Fibroblast of lung (primary cell): ENCODE data around the gene POLR3H. TPM values are rescaled to one million over a fixed set of nuclear protein-coding genes. Genes with fewer than 3 reads are reported as not detected.

Source experiments
- DNase-seq, 2 donors: peaks; one replicate each; pipeline versions ENCODE4 v3.0.0 to v3.0.0-alpha.2; 2010; ENCODE audit warnings: low read depth in 2 of 2
- H2AFZ ChIP-seq: 2 replicates; pipeline ENCODE4 v1.5.1; 2012; ENCODE audit warnings: low read length, control low read depth, inconsistent platforms
- H3K27ac ChIP-seq: 2 replicates; pipeline ENCODE4 v1.5.1; 2011; ENCODE audit warnings: low read length, control low read depth; ENCODE audit not compliant: insufficient read depth
- H3K27me3 ChIP-seq: 2 replicates; pipeline ENCODE4 v1.5.1; 2011; ENCODE audit warnings: mild to moderate bottlenecking, low read length; ENCODE audit not compliant: control insufficient read depth, insufficient read depth
- H3K36me3 ChIP-seq: 2 replicates; pipeline ENCODE4 v1.5.1; 2011; ENCODE audit warnings: low read length; ENCODE audit not compliant: control insufficient read depth, insufficient read depth
- H3K4me1 ChIP-seq: 2 replicates; pipeline ENCODE4 v1.5.1; 2011; ENCODE audit warnings: low read length; ENCODE audit not compliant: control insufficient read depth, insufficient read depth; ENCODE audit errors: extremely low read depth
- H3K4me2 ChIP-seq: 2 replicates; pipeline ENCODE4 v1.5.1; 2011; ENCODE audit warnings: low read length, control low read depth; ENCODE audit not compliant: insufficient read depth; ENCODE audit errors: extremely low read depth
- H3K4me3 ChIP-seq, 4 experiments: fragments of 200-600 bp in 1 of 4; sonication (generic) in 1 of 4; replicated peaks in 1 of 4; 2 replicates each; pipeline ENCODE4 v1.5.1; 2011 to 2016; ENCODE audit warnings: low read length in 4 of 4, low read depth in 3 of 4, mild to moderate bottlenecking in 3 of 4, control low read depth in 2 of 4, inconsistent platforms in 1 of 4, mixed read lengths in 1 of 4; ENCODE audit not compliant: insufficient read depth in 1 of 4; ENCODE audit errors: control extremely low read depth in 1 of 4
- H3K79me2 ChIP-seq: 2 replicates; pipeline ENCODE4 v1.5.1; 2012; ENCODE audit warnings: mild to moderate bottlenecking, low read length, inconsistent platforms; ENCODE audit not compliant: control insufficient read depth, insufficient read depth
- H3K9ac ChIP-seq: 2 replicates; pipeline ENCODE4 v1.5.1; 2011; ENCODE audit warnings: mild to moderate bottlenecking, low read length, control low read depth; ENCODE audit not compliant: insufficient read depth
- H3K9me3 ChIP-seq: 2 replicates; pipeline ENCODE4 v1.5.1; 2012; ENCODE audit warnings: low read depth, low read length; ENCODE audit not compliant: control insufficient read depth, insufficient read depth
- H4K20me1 ChIP-seq: 2 replicates; pipeline ENCODE4 v1.5.1; 2011; ENCODE audit warnings: low read length; ENCODE audit not compliant: control insufficient read depth, insufficient read depth; ENCODE audit errors: extremely low read depth
- CTCF ChIP-seq, 2 donors: IDR thresholded peaks in 1 of 2; conservative IDR thresholded peaks in 1 of 2; 1 replicate in 1 of 2; 2 replicates in 1 of 2; pipeline ENCODE4 v1.5.1; 2011 to 2012; ENCODE audit warnings: low read length in 2 of 2, control low read depth in 1 of 2, inconsistent platforms in 1 of 2, low read depth in 1 of 2, mild to moderate bottlenecking in 1 of 2
- EZH2 ChIP-seq: IDR thresholded peaks from 2 replicates; pipeline ENCODE4 v1.5.1; 2012; ENCODE audit warnings: low read length, control low read depth, mild to moderate bottlenecking; ENCODE audit errors: missing control alignments
- polyA plus RNA-seq, 2 donors: library from polyadenylated mRNA; depleted of rRNA in 1 of 2; stranded (reverse) in 1 of 2; unstranded in 1 of 2; fragments of >200 nt; gene quantifications; 2 replicates each; pipeline ENCODE4 v1.2.1, GENCODE V29; 2011 to 2012; ENCODE audit warnings: missing spikeins in 1 of 2
- total RNA-seq: library from RNA; depleted of rRNA; stranded (reverse); fragments of >200 nt; gene quantifications from 2 replicates; pipeline ENCODE4 v1.2.1, GENCODE V29; 2014

Gene POLR3H
- total and polyA plus RNA-seq, 2 donors (not counting 1 experiment from before 2014, with no cell fraction given) = 19.7 to 42.6 TPM

GRCh38 chr22:41523464-41524221 is 20.6 kb downstream of the POLR3H start:
- Histone ChIP-seq H3K36me3 (peaks cover 35% of the 10 kb centered on the region), H3K4me1 (peaks cover 31% of the 10 kb centered on the region), H3K9me3 (no peaks in the 10 kb centered on the region), H2AFZ (peak overlapping the region; percentile 22), H3K79me2 (peaks cover 6% of the 10 kb centered on the region), H3K4me3 (no peak overlapping the region), H3K27me3 (no peaks in the 10 kb centered on the region), H3K27ac (peak overlapping the region; percentile 98), H4K20me1 (no peaks in the 10 kb centered on the region), H3K4me2 (peak overlapping the region; percentile 80), H3K9ac (peak overlapping the region; percentile 69)
- DNase-seq = peak; percentile 55 to 91
- TF ChIP-seq CTCF (conservative IDR thresholded peaks at IDR 0.05 in 1 of 2, IDR thresholded peaks at IDR 0.05 in 1 of 2; ENCODE audit: low read depth in 1 of 2, low read length in 2 of 2) (no peak), EZH2 (no peak)

- Histone ChIP-seq H2AFZ (no peak overlapping the region), H3K79me2 (peaks cover 6% of the 10 kb centered on the region), H3K27ac (peak overlapping the region; percentile 98), H3K36me3 (peaks cover 34% of the 10 kb centered on the region), H3K4me2 (no peak overlapping the region), H3K4me3 (no peak overlapping the region), H3K9ac (no peak overlapping the region), H4K20me1 (no peaks in the 10 kb centered on the region), H3K27me3 (no peaks in the 10 kb centered on the region), H3K9me3 (no peaks in the 10 kb centered on the region), H3K4me1 (peaks cover 31% of the 10 kb centered on the region)
- DNase-seq = no peak
- TF ChIP-seq CTCF (conservative IDR thresholded peaks at IDR 0.05 in 1 of 2, IDR thresholded peaks at IDR 0.05 in 1 of 2; ENCODE audit: low read depth in 1 of 2, low read length in 2 of 2) (no peak), EZH2 (no peak)
Measured at GRCh38 chr22:41522813-41523212, 21.5 kb downstream of the POLR3H start.

- Histone ChIP-seq H3K36me3 (peaks cover 24% of the 10 kb centered on the region), H3K27me3 (no peaks in the 10 kb centered on the region), H3K9ac (no peak overlapping the region), H3K79me2 (peaks cover 3% of the 10 kb centered on the region), H3K9me3 (no peaks in the 10 kb centered on the region), H3K27ac (no peak overlapping the region), H3K4me1 (peaks cover 29% of the 10 kb centered on the region), H3K4me3 (no peak overlapping the region), H2AFZ (no peak overlapping the region), H3K4me2 (no peak overlapping the region), H4K20me1 (no peaks in the 10 kb centered on the region)
- no peak for DNase-seq
- no peak for TF ChIP-seq EZH2
- no peak for TF ChIP-seq CTCF (conservative IDR thresholded peaks at IDR 0.05 in 1 of 2, IDR thresholded peaks at IDR 0.05 in 1 of 2; ENCODE audit: low read depth in 1 of 2, low read length in 2 of 2)
Measured at GRCh38 chr22:41521126-41521525, 23.1 kb downstream of the POLR3H start.
